CD4-positive, alpha-beta T cell treated with Interleukin-15 for 4 hours (primary cell): ENCODE measurements around the gene DYDC2.
"Not testable (repeated sequence)": the region's sequence is repeated elsewhere in the genome, so short reads cannot be mapped to it uniquely, and the experiment has no call there.

Source experiments
- DNase-seq: peaks from one replicate; pipeline ENCODE4 v3.0.0-alpha.2; 2020; ENCODE audit warnings: low spot score

The DYDC2 gene, protein sequence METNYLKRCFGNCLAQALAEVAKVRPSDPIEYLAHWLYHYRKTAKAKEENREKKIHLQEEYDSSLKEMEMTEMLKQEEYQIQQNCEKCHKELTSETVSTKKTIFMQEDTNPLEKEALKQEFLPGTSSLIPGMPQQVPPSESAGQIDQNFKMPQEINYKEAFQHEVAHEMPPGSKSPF

DNA sequence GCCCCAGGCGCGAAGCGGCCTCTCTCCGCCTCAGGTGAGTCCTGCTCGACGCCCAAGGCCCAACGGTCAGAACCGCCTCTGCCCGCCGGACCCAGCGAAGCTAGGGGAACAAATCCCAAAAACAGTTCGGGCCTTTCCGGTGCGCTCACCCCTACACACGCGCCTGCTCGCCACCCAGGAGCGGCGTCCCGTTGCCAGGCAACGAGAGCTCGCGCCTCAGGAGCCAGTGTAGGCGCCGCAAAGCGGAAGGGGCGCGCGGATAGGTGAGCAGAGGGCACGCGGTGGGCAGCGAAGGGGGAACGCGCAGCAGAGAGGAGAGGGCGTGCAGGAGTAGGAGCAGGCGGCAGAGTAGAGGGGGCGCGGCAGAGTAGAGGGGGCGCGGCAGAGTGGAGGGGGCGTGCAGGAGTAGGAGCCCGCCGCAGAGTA is at the start of gene DYDC2, which contains the start of gene DYDC1:
TSS of gene DYDC2 (plus strand) at position 219 of the 426 bp plus-strand sequence. CDS start 5,663 bp downstream, outside the sequence.
TSS of gene DYDC1 (minus strand) at position 193 of the 426 bp plus-strand sequence. CDS start 4,154 bp downstream, outside the sequence.
- no peak for DNase-seq

DNA sequence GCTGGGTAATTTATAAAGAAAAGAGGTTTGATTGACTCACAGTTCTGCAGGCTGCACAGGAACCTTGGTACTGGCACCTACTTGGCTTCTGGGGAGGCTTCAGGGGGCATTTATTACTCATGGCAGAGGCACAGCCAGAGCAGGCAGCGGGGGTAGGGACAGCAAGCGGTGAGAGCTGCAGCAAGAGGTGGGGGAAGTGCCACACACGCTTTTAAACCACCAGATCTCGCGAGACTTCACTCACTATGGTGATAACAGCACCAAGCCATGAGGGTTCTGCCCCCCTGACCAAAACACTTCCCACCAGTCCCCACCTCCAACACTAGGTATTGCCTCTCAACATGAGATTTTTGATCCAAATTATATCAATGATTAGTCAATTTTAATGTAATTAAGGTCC is 43.1 kb upstream of the DYDC2 start:
- no peak for DNase-seq

DNA sequence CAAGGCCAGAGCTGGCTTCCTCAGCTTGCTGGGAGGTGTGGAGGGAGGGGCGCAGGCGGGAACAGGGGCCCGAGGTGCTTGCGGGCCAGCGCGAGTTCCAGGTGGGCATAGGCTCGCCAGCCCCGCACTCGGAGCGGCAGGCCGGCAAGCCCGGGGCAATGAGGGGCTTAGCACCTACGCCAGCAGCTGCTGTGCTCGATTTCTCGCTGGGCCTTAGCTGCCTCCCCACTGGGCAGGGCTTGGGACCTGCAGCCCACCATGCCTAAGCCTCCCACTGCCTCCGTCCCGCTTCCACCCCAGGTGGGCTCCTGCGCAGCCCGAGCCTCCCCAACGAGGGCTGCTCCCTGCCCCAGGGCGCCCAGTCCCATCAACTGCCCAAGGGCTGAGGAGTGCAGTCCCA is 41.2 kb upstream of the DYDC2 start:
- no peak for DNase-seq

DNA sequence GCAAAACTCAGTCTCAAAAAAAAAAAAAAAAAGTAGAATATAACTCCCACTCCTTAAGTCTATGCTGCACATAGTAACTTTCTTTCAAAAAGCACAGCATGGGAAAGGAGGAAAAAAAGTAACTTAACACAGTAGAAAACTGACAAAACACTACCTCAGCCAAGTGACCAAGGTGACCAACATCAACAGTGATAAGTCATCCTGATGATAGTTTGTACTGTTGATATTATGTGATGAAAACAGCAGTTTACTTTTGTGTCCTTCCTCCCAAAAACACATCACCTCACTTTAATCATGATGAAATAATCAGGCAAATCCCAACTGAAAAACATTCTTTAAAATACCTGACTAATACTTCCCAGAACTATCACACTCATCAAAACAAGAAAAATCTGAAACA is 37.8 kb upstream of the DYDC2 start:
- no peak for DNase-seq

DNA sequence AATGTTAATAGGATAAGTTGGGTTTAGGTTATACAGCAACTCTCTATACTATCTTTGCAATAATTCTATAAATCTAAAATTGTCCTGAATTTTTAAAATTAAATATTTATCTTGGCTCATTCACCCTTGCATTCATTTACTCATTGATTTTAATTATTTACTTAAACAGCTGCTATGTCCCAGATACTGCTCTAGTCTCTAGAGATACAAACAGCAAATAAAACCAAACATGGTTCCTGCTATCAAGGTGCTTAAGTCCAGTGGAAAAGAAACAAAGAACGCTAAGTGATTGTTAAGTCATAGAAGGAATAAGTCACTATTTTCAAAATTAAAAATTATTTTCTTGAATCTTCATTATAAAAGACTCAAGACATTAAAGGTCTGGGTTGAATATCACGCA is 37.3 kb upstream of the DYDC2 start:
- no peak for DNase-seq

DNA sequence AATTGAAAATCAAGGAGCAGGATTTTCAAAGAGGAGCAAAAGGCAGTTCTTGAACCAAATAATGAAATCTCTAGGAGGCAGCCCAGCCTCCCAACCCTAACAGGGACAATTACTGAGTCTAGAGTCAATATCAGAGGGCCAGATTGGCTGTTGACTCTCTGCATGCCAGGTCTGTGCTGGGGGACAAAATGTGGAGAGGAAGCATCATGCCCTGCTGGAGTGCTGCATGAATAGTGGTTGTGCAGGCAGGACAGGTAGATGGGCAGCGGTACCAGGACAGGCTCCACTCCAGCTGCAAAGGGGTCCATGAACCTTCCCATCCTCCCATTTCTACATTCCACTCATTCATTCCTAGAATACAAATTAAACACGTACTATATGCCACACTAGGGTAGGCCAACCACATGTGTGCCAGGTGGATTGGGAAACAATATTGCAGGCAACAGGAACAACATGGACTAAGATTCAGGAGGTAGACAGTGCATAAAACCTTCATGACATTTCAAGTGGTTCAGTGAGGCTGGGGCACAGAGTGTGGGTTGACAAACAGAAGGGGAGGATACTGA is 36.8 kb upstream of the DYDC2 start:
- no peak for DNase-seq

DNA sequence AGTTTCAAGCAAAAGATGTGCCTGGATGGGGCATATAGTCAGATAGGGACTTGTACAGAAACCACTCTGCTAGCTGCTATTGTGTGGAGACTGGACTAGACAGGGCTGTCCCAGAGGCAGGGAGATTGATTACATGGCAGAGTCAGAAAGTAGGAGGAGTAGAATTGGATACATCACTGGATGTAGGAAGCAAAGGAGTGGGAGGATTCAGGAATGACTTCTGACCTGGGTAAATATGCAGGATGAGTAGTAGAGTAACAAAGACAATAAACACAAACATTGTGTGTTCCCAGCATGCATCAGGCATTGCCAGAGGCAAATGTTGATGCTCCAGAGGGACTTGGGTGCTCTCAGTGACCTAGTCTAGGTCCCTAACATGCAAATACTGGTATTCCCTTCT is 36.2 kb upstream of the DYDC2 start:
- DNase-seq: no peak

DNA sequence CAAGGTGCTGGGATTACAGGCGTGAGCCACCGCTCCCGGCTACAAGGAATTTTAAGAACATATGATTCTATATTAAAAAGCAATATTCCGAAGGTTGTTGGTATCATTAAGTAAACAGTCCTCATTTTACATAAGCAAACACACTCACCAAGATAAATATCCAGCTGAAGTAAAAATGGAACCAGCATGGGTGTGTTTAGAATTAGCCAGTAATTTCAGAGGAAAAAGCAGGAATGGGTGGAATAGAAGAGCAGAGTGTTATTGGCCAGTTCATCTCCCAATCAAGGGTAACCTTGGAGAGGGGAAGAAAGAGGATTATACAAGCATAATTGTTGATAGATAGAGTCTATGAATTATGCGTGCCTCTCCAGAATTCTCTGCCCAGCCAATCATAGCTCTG is 35.4 kb upstream of the DYDC2 start:
- no peak for DNase-seq

DNA sequence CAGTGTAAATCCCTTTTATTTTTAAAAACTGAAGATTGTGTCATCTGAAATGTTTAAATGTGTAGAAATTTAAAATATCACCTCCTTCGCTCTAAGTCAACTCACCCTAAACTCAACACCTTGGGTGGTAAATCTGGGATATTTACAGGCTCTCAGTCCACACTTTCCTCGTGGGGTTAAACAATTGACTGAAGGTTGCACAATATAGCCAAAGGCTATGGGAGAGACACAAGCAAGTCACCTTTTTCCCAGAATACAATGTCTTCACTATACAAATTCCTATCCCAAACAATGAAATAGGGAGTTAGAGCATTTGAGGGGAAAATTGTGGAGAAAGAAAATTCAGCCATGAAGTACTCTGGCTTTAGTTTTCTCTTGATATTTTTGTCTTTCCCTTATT is 34.4 kb upstream of the DYDC2 start:
- no peak for DNase-seq

DNA sequence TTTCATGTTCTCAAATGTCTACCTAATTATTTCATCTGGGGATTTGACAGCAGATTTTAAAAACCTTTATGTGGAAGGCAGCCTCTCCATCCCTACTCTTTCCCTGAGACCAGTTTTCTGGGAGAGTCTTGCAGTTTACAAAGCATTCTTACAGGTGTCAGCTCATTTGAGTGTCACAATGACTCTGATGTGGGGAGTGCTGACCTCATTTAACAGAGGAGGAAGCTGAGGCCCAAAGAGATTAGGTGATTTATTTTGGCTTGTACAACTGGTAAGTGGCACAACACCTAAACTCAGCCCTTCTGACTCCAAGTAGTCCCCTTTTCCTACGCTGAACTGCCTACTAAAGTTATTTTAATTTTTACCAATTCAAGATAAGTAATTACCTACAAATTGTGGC is 33.9 kb upstream of the DYDC2 start:
- no peak for DNase-seq

DNA sequence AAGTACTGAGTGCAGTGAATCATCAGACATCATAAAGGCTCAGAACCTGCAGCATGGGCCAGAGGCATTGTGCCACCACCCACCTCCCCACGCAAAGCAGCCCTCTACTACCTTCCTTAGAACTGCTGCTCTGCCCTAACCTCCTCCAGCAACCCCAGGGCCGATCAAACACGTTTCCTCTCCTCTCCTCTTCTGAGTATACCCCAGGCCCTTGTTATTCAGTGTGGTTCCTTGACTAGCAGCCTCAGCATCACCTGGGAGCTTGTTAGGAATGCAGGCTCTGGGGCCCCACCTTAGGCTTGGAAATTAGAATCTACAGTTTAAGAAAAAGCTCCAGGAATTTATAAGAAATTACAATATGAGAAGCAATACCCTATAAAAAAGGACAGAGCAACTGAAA is 33.3 kb upstream of the DYDC2 start:
- DNase-seq: no peak

DNA sequence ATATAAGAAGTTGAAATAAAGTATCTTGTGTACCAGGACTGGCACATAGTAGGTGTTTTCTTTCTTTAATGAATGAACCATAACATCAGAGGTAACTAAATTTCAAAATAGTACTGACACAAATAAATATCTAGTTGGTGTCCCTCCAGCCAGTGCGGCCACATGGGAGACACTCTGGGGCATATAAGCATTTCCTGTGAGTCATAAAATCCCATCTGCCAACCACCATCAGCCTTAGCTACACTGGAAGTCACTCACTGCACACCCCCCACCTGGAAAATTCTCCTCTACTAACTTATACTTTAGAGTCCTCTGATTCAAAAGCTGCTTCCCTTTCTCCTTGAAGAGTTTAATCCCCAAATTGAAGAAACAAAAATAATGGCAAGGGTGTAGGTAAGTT is 32.5 kb upstream of the DYDC2 start:
- DNase-seq: no peak

DNA sequence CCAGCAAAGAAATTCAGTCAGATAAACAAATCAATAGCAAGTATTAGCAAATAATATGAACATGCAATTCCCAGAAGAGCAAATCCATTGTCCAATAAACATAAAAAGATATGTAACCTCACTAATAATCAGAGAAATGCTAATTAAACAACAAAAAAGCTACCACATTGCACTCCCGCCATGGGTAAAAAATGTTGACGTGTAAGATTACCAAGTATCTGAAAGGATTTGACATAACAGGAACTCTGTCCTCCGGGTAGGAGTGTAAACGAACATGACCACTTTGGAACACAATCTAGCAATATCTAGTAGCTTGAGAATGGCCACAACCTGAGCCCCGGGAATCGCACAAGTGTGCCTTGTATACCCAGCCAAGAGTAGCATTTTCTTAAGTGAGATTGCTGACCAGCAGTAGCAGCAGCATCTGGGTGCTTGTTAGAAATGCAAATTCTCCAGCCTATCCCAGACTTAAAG is 31.7 kb upstream of the DYDC2 start:
- no peak for DNase-seq

DNA sequence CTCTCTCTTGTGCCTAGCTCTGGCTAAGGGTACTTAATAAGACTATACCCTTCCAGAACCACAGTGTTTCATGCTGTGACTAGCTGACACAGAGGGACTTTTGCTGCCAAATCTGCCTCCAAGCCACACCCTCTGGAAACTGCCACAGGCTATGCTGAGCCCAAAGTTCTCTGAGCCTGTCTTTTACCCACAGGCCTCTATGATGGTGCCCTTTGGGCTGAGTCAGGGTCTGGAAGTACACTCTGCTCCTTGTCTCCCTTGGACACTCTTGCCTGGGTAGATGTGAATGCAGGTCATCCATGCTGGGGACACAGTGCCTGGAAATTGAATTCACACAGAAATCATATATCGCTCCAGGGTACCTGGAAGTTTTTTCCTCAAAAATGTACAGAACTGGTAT is 22.6 kb upstream of the DYDC2 start:
- DNase-seq: no peak

DNA sequence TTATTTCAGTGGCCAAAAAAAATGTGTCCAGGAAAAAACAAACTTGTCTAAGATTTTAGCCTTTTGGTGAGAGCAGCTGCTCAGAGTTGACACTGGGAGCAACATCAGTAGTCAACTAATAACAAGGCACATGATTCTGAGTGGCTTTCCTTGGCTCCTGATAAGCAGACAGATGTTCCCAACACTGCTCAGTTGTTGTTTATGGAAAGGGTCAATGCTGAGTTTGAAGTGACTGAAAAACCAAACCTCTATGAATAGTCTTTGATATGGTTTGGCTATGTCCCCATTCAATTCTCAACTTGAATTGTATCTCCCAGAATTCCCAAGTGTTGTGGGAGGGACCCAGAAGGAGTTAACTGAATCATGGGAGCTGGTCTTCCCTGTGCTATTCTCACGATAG is 12.3 kb upstream of the DYDC2 start:
- no peak for DNase-seq

DNA sequence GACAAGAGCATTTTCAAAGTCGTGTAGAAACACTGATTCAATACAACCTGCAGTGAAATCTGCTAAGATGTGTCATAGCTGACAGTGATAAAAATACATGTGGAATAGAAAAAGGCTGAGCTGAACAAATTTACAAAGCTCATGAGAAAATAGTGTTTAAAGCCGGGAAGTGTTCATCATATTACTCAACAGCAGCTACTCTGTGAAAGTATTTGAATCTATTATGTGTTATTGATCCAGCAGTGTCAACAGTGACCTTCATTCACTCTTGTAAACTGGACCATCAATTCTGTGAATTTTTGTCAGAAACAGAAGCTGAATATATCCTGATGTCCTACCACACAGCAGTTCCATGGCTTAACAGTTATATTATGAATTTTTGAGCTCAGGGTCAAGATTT is 11.7 kb upstream of the DYDC2 start:
- DNase-seq: no peak

DNA sequence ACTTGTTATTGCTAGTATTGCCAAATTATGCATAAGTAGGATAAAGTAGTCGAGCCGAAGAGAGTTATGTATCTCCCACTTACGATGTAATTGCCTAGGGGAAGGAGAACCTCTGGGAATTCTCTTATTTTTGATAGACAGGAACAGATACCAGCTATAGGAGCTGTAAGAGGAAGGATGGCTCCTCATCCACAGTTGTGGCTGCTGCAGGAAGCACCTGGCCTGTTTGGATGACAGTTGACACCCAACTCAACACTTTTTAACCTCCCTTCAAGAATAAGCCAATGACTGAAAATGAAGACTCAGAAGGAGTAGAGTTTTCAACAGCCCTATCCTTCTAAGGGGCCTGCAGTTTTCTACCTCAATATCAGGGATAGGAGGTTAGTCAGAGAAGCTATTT is 6.3 kb upstream of the DYDC2 start:
- no peak for DNase-seq

DNA sequence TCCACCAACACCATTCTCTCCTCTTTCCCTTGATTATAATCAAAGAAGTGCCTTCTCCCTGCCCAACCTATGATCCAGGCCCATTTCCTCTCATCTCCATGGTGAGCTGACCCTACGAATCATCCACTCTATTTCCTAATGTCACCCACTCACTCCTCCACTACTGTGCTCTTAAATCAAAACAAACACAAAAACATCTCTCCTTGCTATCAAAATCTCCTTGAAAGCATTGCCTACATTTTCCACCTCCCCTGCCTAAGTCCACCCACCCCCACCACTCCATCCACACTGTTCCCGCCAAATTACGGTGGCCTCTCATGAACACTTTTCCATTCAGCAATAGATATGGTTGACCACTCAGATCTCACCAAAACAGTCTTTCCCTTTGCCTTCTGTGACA is 5.4 kb upstream of the DYDC2 start:
- DNase-seq: no peak

DNA sequence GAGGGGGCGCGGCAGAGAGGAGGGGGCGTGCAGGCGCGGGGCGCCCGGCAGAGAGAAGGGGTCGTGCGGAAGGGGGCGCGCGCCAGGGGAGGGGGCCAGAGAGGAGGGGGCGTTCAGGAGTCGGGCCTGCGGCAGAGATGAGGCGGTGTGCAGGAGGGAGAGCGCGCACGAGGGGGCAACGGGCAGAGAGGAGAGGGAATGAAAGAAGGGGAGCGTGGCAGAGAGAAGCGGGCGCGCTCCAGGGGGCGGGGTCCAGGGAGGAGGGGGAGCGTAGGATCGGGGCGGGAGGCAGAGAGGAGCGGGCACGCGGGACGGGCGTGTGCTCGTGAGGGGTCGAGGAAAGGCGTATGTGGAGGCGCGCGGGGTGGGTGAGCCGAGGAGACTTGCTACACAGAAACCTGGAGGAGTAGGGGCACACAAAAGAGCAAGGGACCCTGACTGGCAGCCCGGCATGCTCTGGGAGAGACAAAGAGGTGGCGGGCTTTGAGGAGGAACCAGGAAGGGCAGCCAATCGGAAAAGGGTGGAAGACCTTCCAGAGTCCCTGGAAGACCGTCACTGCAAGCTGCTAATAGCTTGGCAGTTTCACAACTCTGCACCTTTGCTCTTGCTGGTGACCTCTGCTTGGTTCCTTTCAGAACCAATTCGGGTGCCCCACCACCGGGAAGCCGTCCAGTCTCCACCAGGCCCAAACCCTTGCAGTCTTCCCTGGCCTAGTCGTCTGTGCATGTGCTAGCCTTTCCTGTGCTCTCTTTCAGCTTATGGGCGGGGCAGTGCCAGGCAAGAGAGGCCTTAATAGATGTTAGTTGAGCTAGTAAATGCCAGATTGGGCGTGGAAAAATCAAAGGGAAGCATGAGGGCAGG is 639 bp downstream of the DYDC2 start:
- no peak for DNase-seq

DNA sequence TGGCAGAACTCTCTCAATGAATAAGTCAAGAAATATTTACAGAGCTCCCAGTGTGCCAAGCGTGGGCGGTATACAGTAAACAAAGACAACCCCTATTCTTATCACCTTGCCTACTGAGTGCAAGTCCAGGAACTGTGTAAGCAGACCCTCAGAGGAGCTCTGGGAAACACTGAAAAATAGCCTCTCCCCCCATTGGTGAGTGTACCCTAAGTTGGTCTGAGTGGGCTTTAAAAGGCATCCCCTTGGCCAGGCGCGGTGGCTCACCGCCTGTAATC is 1.2 kb downstream of the DYDC2 start:
- DNase-seq: no peak

DNA sequence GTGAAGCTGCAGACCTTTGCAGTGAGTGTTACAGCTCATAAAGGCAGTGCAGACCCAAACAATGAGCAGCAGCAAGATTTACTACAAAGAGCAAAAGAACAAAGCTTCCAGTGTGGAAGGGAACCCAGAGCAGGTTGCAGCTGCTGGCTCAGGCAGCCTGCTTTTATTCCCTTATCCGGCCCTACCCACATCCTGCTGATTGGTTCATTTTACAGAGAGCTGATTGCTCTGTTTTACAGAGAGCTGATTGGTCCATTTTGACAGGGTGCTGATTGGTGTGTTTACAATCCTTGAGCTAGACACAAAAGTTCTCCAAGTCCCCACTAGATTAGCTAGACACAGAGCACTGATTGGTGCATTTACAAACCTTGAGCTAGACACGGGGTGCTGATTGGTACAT is 2.3 kb downstream of the DYDC2 start:
- DNase-seq: not testable (repeated sequence)

DNA sequence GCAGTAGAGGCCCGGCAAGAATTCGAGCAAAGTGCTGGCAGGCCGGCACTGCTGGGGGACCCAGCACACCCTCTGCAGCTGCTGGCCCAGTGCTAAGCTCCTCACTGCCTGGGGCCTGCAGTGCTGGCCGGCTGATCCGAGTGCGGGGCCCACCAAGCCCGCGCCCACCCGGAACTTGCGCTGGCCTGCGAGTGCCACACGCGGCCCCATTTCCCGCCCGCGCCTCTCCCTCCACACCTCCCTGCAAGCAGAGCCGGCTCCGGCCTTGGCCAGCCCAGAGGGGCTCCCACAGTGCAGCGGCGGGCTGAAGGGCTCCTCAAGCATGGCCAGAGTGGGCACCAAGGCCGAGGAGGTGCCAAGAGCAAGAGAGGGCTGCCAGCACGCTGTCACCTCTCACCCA is 3.1 kb downstream of the DYDC2 start:
- no peak for DNase-seq

DNA sequence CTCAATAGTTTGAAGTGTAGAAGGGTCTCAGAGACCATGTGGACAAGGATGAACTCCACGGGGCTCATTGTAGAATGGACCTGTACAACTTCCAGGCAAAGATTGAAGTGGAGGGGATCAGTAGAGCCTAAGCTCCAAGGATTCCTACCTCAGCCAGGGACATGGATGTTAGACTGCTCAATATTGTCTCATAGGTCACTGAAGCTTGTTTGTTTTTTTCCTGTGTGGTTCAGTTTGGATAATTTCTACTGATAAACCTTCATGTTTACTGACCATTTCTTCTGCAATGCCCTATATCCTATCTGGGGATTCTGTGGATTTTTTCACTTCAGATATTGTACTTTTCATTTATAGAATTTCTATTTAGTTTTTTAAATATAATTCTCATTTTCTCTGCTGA is 8.9 kb downstream of the DYDC2 start:
- no peak for DNase-seq

DNA sequence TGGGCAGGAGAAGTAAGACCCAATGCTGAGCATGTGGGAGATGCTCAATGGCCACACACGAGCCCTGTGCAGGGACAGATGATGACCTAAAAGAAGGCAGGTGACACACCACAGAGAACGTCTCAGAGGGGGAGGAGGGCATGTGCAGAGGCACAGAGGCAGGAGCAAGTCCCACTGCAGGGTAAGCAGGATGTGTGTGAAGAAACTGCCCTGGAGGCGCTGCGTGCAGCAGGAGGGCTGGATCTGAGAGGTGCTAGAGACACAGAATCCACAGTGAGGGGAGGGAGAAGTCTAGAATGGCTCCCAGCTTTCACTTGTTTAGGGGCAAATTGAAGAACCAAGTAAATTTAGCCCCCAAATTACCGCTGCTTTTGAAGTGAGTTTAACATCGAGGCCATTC is 14.9 kb downstream of the DYDC2 start:
- no peak for DNase-seq
